HG03521 (cell line): Measurements from ENCODE around the gene ZNF70.

ENCODE experiments used
- ATAC-seq: cut with Tn5 transposase; IDR thresholded peaks from one replicate; pipeline ENCODE4 v1.9.1; 2021; ENCODE audit warnings: mild to moderate bottlenecking, moderate library complexity; ENCODE audit not compliant: unreplicated experiment

ZNF70 gene

DNA sequence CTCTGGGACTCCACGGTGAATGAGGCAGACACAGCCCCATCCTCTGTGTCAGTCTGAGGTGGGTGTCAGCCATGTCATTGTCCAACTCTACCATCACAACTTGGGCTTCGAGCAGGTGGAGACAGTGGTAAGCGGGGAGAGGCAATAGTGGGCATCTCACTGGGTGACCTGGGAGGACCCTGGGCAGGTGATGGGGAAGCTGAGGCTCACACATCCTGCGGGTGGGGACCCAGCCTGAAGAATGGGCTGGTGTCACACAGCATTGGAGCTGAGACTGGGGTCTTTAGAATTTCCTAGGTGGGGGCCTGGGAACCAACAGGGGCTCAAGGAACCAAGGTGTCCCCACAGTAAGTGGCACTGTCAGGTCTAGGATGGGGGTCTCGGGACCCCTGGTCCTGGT, 28.8 kb upstream of the ZNF70 start:
- ATAC-seq, result no peak

DNA sequence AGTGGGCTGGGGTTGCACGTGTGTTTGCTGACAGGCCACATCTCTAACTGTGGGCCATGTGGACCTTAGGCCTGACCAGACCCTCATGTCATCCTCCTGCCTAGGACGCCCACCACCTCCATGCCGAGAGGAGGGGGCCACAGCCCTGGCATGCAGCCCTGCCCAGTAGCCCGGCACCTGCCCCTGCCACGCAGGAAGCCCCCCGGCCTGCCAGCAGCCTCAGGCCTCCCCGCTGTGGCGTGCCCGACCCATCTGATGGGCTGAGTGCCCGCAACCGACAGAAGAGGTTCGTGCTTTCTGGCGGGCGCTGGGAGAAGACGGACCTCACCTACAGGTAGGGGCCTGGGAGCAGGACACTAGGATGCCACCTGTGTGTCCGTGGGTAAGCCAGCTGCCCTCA, 28.2 kb upstream of the ZNF70 start:
- no peak for ATAC-seq

DNA sequence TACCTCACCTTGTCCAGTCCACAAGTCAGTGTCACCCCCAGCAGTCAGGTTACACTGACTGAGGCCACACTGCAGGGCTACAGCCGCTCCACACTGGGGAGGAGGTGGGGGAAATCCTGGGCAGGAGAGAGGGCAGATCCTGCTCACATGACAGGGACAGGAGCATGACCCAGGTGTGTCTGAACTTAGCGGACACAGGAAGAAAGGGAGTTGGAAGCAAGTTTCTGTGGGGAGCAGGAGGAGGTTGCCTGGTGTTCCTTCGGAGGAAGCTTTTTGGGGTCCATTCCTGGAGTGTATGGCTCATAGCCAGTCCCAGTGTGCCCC, 27.6 kb upstream of the ZNF70 start:
- no peak for ATAC-seq

DNA sequence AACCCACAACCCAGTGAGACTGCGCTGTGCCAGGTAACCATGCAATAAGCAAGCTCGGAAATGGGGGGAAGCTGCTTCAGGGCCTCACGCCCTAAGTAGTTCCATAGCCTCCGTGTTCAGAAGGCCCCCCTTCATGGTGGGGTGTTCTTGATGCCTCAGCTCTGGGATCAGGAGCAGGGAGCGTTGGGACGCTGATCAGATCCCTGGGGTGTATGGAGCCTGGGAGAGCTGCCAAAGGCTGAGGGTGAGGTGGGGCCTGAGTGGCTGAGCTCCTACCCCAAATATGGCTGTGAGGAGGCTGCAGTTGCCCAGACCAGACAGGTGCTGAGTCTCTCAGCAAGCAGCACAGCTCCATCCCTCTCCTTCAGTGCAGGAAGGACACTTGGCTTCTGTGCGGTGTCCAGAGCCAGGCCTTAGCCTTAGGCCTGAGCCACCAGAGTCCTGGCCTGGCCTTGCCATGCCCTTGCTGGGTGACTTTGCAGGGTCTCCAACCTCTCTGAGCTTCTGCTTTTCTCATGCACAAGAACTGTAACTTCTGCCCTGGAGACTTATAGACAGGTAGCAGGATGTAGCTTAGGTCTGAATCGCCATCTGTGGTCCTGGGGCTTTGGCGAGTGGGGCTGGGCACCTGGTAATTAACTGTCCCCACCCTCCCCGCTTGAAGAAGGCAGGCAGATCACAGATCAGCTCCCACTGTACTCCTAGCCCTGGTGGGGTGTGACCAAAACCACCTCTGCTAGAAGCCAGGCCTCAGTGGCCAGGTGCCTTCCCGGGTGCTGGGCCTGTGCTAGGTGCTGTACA, 27.1 kb upstream of the ZNF70 start:
- no peak for ATAC-seq

DNA sequence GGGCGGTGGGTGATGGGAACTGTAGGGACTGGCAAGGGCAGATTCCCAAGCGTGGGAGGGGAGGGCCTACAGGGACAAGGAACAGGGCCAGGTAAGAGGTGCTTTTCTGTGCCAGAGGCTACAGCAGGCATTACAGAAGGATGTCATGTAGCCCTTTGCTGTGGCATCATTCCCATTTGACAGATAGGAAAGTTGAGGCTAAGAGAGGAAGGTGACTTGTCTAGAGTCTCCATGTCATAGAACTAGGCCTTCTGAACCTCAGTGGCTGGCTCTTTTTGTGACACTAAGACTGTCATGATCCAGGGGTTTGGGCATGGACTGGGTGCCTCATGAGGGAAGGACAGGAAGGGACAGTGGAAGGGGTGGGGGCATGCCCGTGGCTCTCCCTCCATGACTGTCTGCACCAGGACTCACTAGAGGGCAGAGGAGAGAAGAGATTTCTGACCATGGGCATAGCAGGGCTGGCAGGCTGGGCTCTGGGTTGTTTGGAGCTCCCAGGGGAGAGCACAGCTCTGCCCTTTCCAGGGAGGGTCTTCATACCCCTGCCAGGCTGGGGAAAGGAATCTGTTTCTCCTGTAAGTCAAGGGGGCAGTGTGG, 25.0 kb upstream of the ZNF70 start:
- ATAC-seq, result no peak

DNA sequence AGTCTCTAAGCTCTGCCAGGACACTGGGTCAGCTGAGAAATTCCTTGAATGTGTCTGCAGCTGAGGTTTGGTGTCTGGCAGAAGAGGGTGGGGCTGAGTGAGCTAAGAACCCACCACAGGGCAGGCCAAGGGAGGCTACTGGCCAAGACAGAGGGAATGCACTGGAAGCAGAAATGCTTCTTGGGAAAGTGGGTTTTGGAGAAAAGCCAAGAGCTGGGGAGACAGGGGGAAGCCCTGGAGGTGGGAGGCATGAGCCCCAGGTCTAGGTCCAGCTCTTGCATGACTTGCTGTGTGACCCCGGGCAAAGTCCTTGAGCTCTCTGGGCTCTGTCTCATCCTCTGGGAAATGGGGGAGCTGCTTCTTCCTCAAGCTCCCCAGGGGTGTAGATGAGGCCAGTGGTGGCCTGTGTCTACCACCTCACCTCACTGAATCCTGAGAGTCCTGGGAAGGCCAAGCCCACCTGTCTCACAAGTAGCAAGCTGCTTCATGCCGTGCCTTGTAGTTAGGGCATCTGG, 24.1 kb upstream of the ZNF70 start:
- no peak for ATAC-seq

DNA sequence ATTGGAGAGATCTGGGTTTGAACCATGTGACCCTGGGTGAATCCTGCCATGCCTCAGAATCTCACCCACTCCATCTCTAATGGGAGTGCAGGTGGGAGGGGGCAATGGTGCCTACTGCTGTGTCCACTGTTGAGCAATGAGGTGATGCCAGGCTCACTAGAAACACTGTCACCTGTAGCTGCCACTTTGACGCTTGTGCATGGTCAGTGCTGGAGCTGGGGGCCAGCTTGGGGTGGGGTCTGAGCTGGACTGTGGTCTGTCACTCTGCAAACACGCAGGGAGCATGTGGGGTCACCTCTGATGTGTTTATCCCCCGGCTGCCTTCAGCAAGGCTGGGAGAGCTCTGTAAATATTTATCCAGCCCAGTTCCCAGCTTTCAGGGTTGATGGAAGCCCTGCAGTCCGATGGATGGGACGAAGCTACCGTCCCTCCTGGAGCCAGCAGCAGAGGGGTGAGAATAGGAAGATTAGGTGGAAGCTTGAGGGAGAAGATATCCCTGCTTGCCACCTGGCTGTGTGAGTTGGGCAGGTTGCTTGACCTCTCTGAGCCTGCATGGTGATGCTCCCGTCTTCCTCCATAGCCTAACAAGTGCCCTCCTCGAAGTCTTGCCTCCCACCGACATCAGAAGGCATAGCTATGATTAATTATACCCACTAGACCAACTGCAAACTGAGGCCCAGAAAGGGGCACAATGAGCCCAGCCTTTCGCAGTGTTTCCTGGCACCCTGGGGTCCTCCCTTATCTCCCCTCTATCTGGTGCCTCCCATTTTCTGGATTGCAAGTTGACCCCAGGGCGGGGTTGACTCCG, 23.4 kb upstream of the ZNF70 start:
- ATAC-seq, result no peak

DNA sequence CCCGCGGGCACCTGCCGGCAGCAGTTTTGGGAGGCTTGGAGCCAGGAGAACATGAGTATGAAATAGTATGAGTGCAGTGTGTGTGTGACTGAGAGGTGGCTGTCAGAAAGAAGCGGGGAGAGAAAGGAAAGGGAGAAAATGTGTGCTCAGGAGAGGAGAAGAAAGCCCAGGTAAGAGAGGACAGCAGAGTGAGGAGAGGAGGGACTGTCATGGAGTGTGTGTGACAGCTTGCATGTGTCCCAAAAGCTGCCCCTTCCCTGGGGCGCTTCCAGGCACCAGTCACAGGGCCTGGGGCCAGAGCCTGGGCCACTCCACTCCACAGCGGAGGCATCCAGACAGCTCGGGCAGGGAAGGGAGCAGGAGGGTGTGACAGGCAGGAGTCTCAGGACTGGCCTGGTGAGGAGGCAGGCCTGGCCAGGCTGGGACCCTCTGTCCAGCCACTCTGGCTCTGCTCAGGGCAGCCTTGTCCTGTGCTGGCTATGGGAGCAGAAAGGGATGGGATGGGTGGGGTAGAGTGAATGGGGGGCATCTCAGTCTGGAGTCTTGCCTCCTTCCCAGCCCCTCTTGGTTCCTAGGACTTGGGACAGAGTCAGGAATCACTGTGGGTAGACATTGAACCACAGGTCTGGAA, 22.7 kb upstream of the ZNF70 start:
- no peak for ATAC-seq

DNA sequence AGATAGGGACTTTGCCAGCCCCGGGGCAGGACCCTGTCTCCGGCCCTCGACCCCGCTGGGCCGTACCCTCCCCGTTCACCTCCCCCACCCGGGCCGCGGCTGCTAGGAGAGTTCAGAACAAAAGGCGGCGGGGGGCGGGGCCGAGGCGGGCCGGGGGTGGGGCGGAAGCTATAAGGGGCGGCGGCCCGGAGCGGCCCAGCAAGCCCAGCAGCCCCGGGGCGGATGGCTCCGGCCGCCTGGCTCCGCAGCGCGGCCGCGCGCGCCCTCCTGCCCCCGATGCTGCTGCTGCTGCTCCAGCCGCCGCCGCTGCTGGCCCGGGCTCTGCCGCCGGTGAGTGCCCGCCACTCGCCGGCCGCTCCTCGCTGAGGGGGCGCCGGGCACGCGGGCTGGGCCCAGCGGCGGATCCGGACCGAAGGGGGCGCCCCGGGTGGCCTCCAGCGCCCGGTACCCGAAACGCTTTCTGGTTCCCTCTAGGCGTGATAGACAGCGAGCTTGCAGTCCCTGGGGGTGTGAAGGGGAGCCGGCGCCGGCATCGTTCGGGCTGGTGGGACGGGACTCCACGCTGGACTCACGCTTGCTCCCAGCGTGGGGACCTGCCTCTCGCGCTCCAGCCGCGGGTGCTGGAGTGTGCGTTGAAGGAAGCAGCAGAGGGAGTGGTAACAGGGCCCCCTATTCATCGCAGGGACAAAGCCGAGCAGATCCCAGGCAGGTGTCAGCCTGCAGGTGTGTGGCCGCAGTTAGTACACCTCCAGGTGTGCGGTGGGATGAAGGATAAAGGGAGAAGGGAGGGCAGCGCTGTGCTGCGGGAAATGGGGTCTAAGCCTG, 21.9 kb upstream of the ZNF70 start, which contains the start of gene MMP11:
Gene MMP11, plus strand, starts transcription at position 201 of the 825 bp plus-strand sequence. Its CDS starts 22 bp downstream, at position 223.
- no peak for ATAC-seq

DNA sequence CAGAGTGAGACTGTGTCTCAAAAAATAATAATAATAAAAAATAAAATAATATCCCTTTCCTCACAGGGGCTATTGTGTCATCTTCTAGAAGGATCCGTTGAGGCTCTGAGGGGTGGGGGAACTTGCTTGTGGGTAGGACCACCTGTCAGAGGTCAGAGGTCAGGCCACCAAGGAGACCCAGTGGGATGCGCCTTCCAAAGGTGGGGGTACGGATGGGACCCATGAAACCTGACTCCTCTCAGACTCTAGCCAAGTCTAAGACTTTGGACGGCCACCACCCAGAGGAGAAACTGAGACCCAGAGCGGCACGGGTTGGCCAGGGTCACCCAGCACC, 21.4 kb upstream of the ZNF70 start:
- no peak for ATAC-seq

DNA sequence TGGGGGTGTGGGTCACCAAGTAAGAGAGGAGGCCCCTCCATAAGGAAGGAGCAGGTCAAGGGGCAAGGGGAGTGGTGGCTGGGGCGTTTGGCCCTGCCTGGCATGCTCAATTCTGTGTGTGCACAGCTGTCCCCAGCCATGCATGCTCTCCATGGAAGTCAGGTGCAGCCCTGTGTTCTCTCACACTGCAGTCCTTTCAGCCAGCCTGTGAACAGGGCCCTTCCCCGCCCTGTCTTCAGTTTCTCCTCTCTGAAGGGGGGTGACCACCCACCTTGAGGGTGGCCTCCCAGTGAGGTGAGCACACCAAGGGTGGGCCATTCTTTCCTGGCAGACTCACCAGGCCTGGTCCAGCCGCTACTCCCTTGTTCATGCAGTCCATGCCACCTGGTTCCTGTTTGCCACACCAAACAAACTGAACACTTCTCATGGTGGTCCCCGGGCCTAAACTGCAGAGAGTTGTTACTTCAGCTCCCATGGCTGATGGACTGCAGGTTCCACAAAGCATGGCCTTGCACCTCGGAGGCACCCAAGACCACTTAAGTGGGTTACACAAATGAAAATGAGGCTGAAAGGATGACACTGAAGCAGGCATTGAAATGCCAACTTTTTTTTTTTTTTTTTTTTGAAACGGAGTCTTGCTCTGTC, 18.5 kb upstream of the ZNF70 start:
- no peak for ATAC-seq

DNA sequence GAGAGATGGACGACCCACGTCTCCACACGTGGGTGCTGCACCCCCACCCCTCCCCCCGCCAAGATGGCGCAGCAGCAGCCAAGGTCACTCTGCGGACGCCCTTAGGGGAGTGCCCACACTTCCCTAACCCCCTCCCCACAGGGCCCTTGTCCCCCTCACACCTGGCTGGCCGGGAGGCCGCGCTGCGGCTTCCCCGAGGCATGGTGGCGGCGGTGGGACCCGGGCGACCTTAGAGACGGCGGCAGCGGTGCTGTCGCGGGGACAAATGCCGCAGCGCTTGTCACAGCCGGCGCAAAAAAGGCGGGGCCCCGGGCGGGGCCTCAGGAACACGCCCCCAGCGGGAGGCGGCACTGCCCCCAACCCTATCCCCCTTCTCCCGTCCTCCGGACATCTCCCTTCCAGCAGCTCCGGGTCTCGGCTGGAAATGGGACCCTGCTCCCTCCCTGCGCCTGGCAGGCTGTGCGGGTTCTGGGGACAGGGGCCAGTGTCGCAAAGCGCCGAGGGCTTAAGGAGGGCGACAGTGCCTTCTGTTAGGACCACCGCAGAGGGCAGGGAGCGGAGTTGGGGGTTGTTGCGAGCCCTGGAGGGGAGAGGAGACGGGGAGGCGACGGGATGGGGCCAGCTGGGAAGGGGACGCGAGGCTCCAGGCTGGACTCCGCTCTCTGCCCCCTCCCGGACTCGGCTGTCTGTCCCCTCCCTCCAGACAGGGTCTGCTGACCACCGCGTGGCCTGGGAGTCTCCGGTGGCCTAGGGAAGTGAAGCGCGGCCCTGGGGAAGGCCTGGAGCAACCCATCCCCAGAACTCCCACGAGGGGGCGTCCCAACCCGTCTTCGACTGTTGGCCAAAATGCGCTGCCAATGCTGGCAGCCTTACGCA, 17.0 kb upstream of the ZNF70 start, which contains the start of gene CHCHD10:
Gene CHCHD10, minus strand, starts transcription at position 300 of the 876 bp plus-strand sequence. Its CDS starts 98 bp downstream, at position 202.
- ATAC-seq, result peak; percentile 54

DNA sequence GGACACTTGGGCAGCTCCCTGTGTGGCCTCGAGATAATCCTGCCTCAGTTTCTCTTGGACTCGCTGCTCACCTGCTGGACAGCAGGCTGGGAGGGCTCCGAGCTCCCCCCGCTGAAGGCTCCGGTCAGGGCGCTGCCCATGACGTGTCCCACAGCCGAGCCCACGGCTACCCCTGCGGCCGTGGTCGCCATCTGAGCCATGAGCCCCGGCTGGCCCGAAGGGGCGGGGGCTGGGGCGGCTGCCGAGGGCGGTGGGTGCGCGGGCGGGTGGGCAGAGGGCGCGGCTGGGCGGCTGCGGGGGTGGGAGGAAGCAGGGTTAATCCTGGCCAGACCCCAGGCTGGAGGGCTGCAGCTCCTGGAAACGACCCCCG, 16.4 kb upstream of the ZNF70 start:
- no peak for ATAC-seq

DNA sequence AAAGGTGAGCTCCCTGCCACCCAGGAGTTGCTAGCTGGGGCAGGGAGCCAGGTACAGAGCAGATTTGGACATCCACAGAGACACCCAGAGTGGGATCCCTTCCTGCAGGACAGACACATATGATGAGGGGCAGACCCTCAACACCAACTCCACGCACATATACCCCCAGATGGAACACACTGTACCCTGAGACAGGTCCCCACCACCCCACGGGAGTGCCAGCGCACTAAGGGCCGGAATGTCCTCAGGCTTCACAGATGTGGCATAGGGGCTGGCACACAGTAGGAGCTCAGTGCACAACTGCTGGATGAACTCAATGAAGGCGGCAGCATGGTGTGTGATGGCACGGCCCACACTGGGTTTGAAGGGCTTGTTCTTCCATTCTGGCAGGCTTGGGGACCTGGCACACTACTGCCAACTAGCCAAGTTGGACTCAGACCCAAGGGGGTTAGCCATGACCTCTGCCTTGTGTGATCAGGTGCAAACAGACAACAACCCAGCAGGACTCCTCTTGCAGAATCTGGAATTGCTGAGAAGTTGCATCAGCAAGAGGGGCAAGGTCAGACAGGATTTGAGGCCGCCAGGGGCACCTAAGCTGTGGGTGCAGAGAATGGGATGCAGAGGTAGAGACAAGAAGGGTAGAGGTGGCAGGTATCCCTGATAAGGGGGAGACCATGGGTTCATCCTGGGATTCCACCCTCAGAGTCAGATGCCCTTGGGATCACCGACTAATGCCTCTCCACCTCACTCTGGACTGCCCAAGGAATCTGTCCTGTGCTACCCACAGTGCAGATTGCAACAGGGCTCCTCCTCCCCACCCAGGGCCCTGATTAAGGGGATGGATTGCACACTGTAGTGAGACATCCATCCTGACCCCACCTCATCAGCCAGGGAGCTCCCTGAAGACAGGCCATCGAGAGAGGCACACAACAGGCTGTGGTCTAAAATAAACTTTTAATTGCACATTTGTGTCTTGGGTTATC, 14.3 kb upstream of the ZNF70 start:
- ATAC-seq, result no peak

DNA sequence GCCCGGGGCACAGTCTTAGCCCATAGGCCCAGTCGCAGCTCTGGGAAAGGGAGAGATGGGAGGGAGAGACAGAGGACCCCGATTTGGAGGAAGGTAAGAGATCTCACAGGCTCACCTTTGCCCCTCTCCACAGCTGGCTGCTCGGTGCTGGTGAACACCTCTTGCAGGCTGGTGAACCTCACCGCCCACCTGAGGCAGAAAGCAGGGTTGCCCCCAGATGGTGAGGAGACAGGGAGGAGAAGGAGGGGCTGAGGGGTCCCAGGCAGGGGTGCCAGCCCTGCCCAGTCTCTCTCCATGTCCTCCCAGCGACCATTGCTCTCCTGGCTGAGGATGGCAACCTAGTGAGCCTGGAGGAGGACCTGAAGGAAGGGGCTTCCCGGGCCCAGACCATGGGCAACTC, 13.0 kb upstream of the ZNF70 start:
- ATAC-seq, result no peak

DNA sequence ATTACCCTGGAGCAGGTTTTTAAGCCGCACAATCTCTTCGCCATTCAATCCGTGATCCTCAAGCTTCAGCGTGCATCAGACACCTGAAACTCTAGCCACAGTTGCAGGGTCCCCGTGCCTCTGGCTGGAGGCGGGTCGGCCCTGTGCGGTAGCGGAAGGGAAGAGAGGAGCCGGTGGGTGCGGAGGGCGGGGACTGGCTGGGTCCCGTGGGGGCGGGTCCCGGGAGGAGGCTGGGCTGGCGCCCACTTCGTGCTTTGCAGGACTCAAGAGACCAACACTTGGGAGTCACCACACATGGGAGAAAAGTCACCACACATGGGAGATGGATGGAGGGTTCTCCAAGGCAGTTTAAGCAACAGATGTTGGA, 12.7 kb upstream of the ZNF70 start:
- no peak for ATAC-seq

DNA sequence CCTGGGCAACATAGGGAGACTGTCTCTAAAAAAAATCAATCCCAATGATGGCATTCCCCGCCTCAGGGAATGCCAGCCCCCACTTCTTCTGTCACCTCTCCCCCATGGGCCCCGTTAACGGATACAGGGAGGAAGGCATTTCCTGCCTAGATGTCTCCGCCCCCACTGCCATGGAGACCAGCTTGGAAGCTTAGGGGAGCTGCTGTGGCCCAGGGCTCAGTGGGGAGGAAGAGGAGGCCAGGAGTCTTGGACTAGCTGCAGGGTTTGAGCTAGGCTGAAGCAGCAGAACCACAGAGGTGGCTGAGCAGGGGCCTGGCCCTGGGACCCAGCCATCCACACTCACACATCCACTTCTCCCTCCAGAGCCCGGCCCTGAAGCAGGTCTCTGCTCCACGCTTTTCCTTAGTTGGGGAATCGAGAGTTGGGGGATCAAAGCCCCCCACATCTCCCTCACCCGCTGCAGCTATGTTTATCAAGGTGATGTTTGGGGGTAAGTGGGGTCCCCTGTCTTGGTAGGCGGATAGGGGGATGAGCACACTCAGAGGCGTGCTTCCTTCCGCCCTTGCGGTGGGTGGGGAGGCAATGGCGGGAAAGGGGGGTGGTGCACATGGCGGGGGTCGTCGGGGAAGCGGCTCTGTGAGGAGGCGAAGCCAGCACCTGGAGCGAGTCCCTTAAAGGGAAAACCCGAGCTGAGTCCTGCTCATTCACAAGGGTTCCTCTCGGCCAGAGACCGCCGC, 12.1 kb upstream of the ZNF70 start, which contains the start of gene C22orf15:
Gene C22orf15, plus strand, starts transcription at position 149 of the 737 bp plus-strand sequence. Its CDS starts 317 bp downstream, at position 466.
- ATAC-seq, result no peak
